ENCODE results near the gene LDLRAD1.

Gene LDLRAD1

DNA sequence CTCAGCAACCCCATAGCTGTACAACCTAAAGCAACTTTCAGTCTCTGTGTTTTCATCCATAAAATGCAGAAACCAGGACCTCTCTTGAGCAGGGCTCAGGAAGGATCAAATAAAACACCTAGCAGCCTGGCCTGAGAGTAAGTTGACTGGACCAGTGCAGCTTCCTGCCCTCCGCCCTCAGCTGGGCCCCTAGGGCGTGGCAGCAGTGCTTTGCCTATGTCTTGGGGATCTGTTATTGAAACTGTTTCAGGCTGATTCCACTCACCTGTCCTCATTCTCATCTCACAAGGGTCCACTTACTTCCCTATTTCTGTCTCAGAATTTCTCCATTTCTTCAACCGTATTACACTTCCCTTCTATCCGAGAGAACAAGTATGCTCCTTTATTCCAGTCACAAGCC is 54.5 kb downstream of the LDLRAD1 start:
- no peak overlapping the region for H3K4me3 ChIP-seq (ENCODE audit: low read length)
- no peak for DNase-seq (ENCODE audit: low read depth)
- TF ChIP-seq, protein P1, sequence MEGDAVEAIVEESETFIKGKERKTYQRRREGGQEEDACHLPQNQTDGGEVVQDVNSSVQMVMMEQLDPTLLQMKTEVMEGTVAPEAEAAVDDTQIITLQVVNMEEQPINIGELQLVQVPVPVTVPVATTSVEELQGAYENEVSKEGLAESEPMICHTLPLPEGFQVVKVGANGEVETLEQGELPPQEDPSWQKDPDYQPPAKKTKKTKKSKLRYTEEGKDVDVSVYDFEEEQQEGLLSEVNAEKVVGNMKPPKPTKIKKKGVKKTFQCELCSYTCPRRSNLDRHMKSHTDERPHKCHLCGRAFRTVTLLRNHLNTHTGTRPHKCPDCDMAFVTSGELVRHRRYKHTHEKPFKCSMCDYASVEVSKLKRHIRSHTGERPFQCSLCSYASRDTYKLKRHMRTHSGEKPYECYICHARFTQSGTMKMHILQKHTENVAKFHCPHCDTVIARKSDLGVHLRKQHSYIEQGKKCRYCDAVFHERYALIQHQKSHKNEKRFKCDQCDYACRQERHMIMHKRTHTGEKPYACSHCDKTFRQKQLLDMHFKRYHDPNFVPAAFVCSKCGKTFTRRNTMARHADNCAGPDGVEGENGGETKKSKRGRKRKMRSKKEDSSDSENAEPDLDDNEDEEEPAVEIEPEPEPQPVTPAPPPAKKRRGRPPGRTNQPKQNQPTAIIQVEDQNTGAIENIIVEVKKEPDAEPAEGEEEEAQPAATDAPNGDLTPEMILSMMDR (conservative IDR thresholded peaks at IDR 0.05; ENCODE audit: low read depth, low read length), result no peak

DNA sequence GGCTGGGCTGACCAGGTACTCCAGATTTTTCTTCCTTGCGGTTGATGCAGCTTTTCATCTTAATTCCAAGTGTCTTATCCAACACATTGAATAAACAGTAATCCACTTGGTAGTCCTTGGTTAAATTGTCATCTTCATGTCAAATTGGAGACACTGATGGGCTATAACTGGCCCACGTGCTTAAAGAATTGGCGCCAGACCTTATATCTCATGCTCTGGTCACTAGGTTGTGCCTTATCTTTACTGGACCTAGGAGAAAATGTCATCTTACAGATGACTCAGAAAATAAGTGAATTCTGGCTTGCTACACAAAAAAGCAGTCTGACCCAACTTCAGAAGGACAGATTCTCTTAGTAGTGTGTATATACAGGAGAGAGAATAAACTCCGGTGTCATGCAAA is 55.6 kb downstream of the LDLRAD1 start:
- H3K4me3 ChIP-seq (ENCODE audit: low read length), result no peak overlapping the region
- no peak for DNase-seq (ENCODE audit: low read depth)
- TF ChIP-seq, protein P1 (conservative IDR thresholded peaks at IDR 0.05; ENCODE audit: low read depth, low read length), result no peak

DNA sequence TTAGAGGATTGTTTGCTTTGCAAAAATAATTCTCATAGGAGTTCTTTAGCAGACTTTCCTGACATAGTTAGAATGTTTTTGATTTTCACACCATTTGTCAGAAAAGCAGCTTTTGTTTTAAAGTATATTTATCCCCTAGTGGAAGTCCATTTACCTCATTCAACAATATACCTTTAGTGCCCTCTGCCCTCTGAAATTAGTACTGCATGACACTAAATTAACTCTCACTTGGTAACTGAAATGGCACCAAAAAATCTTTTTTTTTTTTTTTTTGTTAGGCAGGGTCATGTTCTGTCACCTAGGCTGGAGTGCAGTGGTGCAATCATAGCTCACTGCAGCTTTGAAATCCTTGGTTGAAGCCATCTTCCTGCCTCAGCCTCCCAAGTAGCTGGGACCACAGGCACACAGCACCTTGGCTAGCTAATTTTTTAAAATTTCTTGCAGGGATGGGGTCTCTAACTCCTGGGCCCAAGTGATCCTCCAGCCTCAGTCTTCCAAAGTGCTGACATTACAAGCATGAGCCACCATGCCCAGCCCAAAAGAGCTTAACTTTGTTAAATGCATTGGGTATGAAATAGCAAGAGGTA is 58.2 kb downstream of the LDLRAD1 start:
- TF ChIP-seq, protein P1 (conservative IDR thresholded peaks at IDR 0.05; ENCODE audit: low read depth, low read length), result peak; percentile 60
- no peak overlapping the region for H3K4me3 ChIP-seq (ENCODE audit: low read length)
- no peak for DNase-seq (ENCODE audit: low read depth)

Data from retinal pigment epithelial cell (primary cell).